Stomach smooth muscle (tissue), 2 donors: Measurements from ENCODE around the gene TFG.

Experiments
- H3K27ac ChIP-seq: one replicate; pipeline ENCODE4 v1.7.0; 2013; ENCODE audit warnings: mild to moderate bottlenecking, low read length, inconsistent platforms
- H3K27me3 ChIP-seq, 2 donors: one replicate each; pipeline ENCODE4 v1.7.0; 2013; ENCODE audit warnings: low read length in 2 of 2; ENCODE audit not compliant: insufficient read depth in 2 of 2, control insufficient read depth in 1 of 2
- H3K36me3 ChIP-seq, 2 donors: one replicate each; pipeline ENCODE4 v1.7.0; 2013; ENCODE audit warnings: low read length in 2 of 2; ENCODE audit not compliant: control insufficient read depth in 2 of 2, insufficient read depth in 2 of 2
- H3K4me1 ChIP-seq: one replicate; pipeline ENCODE4 v1.7.0; 2013; ENCODE audit warnings: low read length; ENCODE audit not compliant: control insufficient read depth, insufficient read depth
- H3K4me3 ChIP-seq, 2 donors: one replicate each; pipeline ENCODE4 v1.7.0; 2013; ENCODE audit warnings: low read length in 2 of 2
- H3K9ac ChIP-seq, 2 donors: one replicate each; pipeline ENCODE4 v1.7.0; 2013; ENCODE audit warnings: low read length in 2 of 2, mild to moderate bottlenecking in 1 of 2
- H3K9me3 ChIP-seq, 2 donors: one replicate each; pipeline ENCODE4 v1.7.0; 2013; ENCODE audit warnings: low read length in 2 of 2; ENCODE audit not compliant: control insufficient read depth in 2 of 2
- donor health status: healthy.
- donor health status: Pancreatic carcinoma.

The TFG gene

DNA sequence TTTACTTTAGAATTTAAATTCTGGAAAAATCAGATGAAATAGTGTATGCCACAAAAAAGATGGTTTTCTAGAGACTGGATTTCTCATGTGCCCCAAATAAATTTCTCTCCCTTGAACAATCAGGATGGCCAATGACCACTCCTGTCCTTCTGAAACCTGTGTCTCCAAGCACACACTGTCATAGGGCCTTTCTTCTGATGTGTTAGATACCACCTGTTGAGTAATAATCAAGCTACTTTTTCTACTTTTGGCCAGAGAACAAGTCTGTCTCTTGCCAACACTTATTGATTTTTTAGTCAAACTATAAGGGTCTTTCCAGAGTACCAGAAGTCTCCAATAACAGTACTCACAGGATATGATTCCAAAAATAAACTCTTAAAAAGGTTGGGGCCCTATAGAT lies 16.1 kb upstream of the TFG start:
- no peak overlapping the region for H3K27ac ChIP-seq
- no peaks in the 10 kb centered on the region for H3K36me3 ChIP-seq
- no peaks in the 10 kb centered on the region for H3K9me3 ChIP-seq
- H3K27me3 ChIP-seq: peaks cover 5 to 6% of the 10 kb centered on the region in 2 donors
- H3K4me1 ChIP-seq: no peaks in the 10 kb centered on the region
- H3K4me3 ChIP-seq: no peak overlapping the region
- no peak overlapping the region for H3K9ac ChIP-seq

DNA sequence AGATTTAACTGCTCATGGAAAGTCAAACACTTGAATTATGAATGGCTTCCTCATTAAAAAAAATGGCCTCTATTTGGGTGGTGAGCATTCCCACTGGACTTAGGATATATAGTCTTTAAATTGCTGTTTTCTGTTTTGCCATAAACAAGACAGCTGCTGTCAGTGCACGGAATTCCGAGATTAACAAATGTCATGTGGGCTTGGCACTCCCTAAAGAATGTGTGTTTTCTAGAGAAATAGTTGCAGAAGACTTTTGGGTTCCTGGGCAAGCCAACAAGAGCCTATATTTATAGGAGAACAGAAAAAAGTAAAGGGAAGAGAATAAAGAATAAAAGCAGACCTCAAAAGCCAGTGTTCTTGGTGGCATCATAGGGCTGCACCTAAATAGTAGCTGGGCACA lies 13.6 kb upstream of the TFG start:
- H3K36me3 ChIP-seq: no peaks in the 10 kb centered on the region
- no peak overlapping the region for H3K9ac ChIP-seq
- no peaks in the 10 kb centered on the region for H3K9me3 ChIP-seq
- H3K4me3 ChIP-seq: no peak overlapping the region
- H3K27me3 ChIP-seq: peaks cover 5 to 6% of the 10 kb centered on the region in 2 donors
- no peaks in the 10 kb centered on the region for H3K4me1 ChIP-seq
- no peak overlapping the region for H3K27ac ChIP-seq

DNA sequence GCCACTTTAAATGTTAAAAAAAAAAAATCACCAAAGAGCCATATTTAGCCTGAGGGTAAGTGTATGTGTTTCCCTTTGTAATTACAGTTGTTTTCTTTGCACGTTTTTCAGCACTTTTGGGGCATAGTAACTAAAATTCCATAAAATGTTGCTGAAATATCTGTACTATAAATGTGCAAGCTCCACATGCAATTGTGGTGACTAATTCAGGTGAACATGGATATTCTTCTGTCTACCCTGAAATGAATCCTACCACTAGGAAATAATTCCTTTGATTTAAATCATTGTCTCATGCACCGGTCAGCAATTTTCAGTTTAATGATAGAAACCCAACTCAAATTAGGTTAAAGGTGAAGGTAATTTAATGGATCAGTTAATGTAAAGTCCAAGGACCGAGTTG lies 13.1 kb upstream of the TFG start:
- Histone ChIP-seq H3K4me3 (no peak overlapping the region), H3K27me3 (peaks cover 5 to 6% of the 10 kb centered on the region in 2 donors), H3K9ac (no peak overlapping the region), H3K27ac (no peak overlapping the region), H3K4me1 (no peaks in the 10 kb centered on the region), H3K9me3 (no peaks in the 10 kb centered on the region), H3K36me3 (no peaks in the 10 kb centered on the region)

DNA sequence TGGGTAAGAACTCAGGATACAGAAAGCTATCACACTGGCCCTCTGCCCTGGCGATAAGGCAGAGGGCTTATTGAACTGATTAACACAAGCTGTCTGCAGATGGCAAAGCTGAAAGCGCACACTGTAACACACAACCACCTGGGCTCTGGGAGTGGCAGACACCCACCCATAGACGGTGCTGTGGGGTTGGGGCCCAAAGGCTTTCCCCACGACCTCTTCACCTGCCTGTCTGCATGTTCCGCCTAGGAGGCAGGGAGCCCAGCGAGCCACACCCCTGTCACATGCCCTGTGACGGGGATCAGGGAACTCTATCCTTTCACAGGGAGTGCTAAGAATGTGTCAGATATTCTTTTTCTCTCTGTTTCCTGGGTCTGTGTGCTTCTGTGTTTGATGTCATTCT lies 12.1 kb upstream of the TFG start:
- no peak overlapping the region for H3K27ac ChIP-seq
- peaks cover 5 to 6% of the 10 kb centered on the region in 2 donors for H3K27me3 ChIP-seq
- H3K4me1 ChIP-seq: no peaks in the 10 kb centered on the region
- H3K4me3 ChIP-seq: no peak overlapping the region
- H3K9me3 ChIP-seq: no peaks in the 10 kb centered on the region
- H3K36me3 ChIP-seq: no peaks in the 10 kb centered on the region
- no peak overlapping the region for H3K9ac ChIP-seq

DNA sequence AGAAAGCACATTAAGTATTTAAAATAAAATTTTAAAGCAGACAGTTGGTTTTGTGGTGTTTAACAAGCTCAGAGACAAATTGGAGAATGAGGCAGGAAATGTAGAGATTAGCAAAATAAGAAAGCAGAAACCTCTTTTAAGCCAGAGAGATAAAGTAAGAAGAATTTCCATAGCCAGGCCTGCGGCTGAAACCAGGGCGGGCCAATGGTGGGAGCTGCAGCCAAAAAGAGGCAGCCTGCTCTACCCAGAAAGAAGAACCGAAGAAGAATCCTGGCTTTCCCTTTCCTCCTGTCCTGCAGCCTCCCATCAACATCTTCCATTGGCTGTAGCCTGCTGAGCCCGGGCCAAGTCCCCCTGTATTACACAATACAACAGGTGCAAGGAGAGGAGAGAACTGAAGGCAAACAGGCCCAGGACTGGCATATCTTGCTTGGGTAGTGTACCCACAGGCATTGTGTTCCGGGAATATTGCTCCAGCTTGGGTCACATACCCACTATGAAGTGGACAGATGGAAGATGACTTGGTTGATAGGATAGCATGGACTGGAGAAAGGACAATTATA lies 11.5 kb upstream of the TFG start:
- H3K9ac ChIP-seq: no peak overlapping the region

DNA sequence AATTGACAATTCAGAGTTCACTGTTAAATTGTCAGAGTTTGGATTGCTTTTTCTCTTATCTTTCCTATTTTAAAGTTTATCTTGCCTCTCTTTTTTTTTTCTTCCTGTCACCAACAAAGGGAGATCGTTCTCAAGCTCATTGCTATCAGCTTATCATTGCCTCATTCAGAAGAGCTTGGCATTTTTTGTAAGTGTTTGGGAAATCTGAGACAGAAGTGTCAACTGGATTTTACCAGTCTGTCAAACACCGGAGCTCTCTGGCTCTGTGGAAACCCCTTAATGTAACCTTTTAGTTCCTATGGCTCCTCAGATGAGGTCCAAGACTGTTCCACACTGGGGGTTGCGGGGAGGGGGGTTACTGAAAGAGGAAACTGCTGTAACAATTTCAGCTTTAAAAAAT lies 10.6 kb upstream of the TFG start:
- H3K4me1 ChIP-seq: no peaks in the 10 kb centered on the region
- peaks cover 5 to 6% of the 10 kb centered on the region in 2 donors for H3K27me3 ChIP-seq
- no peaks in the 10 kb centered on the region for H3K36me3 ChIP-seq
- no peak overlapping the region for H3K27ac ChIP-seq
- no peak overlapping the region for H3K9ac ChIP-seq
- no peaks in the 10 kb centered on the region for H3K9me3 ChIP-seq
- H3K4me3 ChIP-seq: no peak overlapping the region

More for the DNA sequence above, 11.5 kb upstream of the TFG start:
- Histone ChIP-seq H3K36me3 (no peaks in the 10 kb centered on the region), H3K27ac (no peak overlapping the region), H3K4me1 (no peaks in the 10 kb centered on the region), H3K9me3 (no peaks in the 10 kb centered on the region), H3K4me3 (no peak overlapping the region), H3K27me3 (peaks cover 5 to 6% of the 10 kb centered on the region in 2 donors)

DNA sequence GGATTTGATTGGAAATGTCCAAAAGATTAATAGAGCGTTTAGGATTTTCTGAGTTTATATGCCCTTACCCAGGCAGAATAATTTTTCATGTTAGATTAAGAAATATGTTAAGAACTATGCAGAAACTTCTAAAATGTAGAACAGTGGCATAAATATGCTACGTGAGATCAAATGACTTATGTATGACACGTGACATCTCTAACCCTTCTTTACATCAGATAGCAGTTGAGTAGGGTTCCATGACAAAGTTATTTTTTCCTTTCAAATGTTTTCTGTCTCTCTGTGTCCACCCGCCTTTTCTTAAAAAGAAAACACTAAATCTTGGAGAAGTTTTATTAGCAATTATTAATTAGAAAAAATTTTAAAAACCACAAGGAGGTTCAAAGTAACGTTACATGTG lies 8.6 kb upstream of the TFG start:
- Histone ChIP-seq H3K4me3 (no peak overlapping the region), H3K4me1 (no peaks in the 10 kb centered on the region), H3K27ac (no peak overlapping the region), H3K9ac (no peak overlapping the region), H3K9me3 (no peaks in the 10 kb centered on the region), H3K36me3 (no peaks in the 10 kb centered on the region), H3K27me3 (peaks cover 0 to 6% of the 10 kb centered on the region in 2 donors)

DNA sequence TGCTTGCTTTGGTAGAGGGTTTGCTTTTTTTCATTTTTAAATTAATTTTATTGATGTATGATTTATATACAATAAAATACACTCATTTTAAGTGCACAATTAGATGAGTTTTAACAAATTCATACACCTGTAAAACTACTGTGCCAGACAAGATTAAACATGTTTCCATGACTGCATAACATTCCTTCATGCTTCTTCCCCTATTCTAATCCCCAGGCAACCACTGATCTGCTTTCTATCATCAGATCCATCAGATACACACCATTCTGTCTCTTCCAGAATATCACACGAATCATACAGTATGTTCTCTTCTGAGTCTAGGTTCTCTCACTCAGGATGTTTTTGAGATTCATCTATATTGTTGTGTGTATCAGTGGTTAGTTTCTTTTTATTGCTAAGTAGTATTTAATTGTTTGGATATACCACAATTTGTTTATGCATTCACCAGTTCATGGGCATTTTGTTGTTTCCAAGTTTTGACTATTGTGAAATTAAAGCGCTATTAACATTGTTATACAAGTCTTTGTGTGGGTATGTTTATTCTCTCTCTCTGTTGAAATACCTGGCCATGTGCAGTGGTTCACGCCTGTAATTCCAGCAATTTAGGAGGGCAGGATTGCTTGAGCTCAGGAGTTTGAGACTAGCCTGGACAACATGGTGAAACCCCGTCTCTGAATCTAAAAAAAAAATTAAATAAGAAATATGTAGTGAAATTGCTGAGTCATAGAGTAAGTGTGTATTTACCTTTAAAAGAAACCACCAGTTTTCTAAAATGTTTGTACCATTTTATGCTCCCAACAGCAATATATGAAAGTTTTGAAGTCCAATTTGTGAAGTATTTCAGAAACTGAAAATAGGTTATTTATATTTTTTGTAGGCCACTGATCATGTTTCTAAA lies 7.0 kb upstream of the TFG start:
- Histone ChIP-seq H3K27ac (no peak overlapping the region), H3K36me3 (no peaks in the 10 kb centered on the region), H3K27me3 (peaks cover 0 to 4% of the 10 kb centered on the region in 2 donors), H3K4me1 (no peaks in the 10 kb centered on the region), H3K4me3 (no peak overlapping the region), H3K9me3 (no peaks in the 10 kb centered on the region), H3K9ac (no peak overlapping the region)

DNA sequence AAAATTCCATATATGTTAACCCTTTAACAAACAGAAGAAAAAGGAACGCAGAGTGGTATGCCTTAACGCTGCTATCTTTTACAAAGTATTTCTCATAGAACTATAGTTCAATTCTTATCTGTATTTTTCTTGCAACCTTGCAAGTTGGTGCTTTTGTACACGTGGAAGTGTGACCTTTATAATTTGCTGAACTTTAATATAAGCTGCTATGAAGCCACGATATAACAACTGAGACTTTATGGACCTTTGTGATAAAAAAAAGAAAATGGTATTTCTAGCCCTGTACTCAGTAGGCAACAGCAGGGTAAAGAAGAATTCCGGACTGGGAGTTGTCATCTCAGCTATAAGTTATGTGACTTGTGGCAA lies 6.3 kb upstream of the TFG start:
- H3K27me3 ChIP-seq: peaks cover 0 to 1% of the 10 kb centered on the region in 2 donors
- H3K9ac ChIP-seq: no peak overlapping the region
- no peaks in the 10 kb centered on the region for H3K36me3 ChIP-seq
- no peaks in the 10 kb centered on the region for H3K9me3 ChIP-seq
- no peak overlapping the region for H3K27ac ChIP-seq
- no peaks in the 10 kb centered on the region for H3K4me1 ChIP-seq
- no peak overlapping the region for H3K4me3 ChIP-seq

DNA sequence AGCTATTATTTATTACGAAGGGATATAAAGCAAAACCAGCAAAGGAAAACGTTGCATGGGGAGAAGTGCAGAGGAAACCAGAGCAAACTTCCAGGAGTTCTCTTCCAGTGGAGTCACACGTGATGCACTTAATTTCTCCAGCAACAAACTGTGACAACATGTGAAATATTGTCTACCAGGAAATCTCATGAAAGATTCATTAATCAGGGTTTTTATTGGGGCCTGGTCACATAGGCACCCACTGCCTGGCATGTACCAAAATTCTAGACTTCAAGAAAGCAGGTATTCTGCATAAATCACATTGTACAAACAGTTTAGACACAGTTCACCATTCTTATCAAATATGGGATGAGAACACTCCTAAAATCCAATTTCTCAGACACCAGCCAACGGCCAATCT lies 5.4 kb upstream of the TFG start:
- H3K4me3 ChIP-seq: no peak overlapping the region
- no peaks in the 10 kb centered on the region for H3K36me3 ChIP-seq
- H3K27ac ChIP-seq: no peak overlapping the region
- H3K9ac ChIP-seq: no peak overlapping the region
- no peaks in the 10 kb centered on the region for H3K9me3 ChIP-seq
- peaks cover 3% of the 10 kb centered on the region for H3K4me1 ChIP-seq
- H3K27me3 ChIP-seq: no peaks in the 10 kb centered on the region

DNA sequence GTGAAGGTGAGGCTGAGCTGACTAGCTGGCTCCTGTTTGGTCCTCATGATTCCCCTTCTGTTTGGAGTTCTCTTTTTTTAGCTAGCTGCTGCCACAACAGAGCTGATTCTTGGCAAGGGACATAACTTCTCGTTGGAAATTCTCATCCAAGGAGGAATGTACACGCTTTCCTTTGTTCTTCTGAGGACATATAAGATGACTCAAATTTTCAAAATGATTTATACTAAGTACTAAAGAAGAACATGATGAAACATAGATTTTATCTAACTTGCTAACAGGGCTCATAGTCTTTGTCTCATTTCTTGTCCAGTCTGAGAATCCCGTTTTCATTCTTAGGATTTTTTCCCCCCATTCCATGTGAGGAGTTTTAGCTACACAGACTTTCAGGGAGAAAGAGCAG lies 2.9 kb upstream of the TFG start:
- H3K9me3 ChIP-seq: no peaks in the 10 kb centered on the region
- no peaks in the 10 kb centered on the region for H3K36me3 ChIP-seq
- H3K9ac ChIP-seq: no peak overlapping the region
- peaks cover 3% of the 10 kb centered on the region for H3K4me1 ChIP-seq
- no peak overlapping the region for H3K27ac ChIP-seq
- no peak overlapping the region for H3K4me3 ChIP-seq
- H3K27me3 ChIP-seq: no peaks in the 10 kb centered on the region
